Measurements from ENCODE around the gene RANGAP1.
A peak's percentile ranks its signal among the peaks of the same experiment; 100 is the strongest.

DNA sequence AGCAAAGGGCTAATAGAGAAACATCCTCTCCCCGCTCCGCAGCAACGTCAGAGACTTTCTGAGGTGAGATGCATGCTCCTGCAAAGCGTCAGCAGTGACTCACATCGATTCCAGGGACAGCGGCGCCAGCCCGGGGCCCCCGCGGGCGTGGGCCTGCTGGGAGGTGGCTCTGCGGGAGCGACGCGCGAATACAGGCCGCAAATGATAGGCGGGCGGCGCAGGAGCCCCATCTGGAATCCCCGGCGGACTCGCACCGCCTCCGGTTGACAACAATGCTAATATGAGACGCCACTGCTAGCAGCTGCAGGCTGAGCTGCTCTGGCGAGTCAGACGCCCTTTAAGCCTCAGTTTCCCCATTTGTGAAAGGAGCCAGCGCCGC is 557 bp downstream of the RANGAP1 start:
- peak; percentile 95 for TF ChIP-seq POLR2A (IDR thresholded peaks at IDR 0.05; ENCODE audit: low read depth, low read length)
- TF ChIP-seq NFE2L2 (IDR thresholded peaks at IDR 0.05; ENCODE audit: low read depth, low read length), result 0 out of 2 replicates have a peak, but pooled peaks have one; percentile 24
